Measurements from ENCODE around the gene CRHR1.

The CRHR1 gene

DNA sequence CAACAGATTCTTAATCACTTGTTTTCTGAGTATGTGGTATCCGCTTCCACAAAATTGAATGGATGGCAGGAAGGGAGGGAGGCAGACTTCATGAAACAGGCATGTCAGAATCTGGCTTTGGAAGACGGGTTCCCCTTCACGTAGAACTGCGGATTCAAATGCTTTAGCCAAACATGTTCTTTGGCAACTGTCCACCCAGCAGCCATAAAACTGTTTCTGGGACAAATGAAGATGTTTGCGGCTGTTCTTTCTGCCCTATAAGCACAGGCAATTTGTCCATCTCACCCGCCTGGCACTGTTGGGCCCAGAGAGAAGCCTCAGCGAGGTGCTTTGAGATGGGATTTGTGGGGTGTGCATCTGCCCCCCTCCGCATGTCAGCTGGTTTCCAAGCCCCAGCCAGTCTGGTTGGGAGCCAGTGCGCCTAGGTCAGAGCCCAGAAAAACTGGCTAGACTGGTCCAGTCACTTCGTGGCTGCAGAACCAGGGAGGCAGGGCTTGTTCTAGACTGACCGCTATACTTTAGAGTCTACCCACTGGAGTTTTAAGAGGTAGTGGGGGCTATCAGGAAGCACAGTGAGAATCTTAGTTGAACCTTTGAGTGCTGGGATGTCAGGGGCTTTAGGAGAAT lies 6.3 kb downstream of the CRHR1 start:
- DNase-seq: no peak

DNA sequence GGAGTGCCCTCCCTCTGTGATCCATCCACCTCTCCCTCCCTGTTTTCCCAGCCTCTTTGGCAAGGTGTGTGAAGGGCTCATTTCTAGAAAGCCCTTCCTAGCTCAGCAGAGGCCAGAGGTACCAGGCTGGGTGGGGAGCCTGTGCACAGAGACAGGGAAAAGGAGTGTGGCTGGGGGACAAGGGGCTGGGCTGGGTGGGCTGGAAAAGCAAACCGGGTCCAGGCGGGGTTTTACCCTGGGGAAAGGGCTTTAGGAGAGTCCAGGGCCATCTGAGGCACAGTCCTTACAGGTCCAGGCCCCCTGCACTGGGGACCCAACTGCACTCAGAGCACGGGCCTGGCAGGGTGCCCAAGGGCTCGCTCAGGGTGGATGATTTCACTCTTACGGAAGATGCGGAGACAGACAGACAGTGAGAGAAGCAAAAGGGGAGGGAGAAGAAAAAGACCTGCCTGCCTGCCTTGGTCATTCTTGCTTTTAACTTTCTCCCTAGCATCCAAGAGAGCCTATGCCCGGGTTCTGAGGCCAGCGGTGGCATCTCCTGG lies 7.0 kb downstream of the CRHR1 start:
- DNase-seq: no peak

DNA sequence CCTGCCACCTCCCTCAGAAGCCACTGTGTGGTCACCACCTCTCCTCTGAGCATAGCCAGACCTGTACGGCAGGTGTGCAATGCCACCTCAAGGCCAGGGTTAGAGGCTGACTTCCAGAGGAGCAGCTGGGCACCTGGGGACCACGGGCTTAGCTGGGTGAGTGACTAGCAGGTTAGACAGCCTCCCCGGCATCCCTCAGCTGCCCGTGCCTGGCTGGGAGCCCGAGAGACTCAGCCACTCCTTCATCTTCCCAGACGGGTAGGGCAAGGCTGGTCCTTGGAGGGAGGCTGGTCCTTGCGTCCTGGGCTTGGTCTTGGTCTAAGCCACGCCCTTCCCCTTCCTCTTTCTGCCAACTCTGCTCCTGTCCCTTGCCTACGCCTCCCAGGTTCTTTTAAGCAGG lies 7.8 kb downstream of the CRHR1 start:
- no peak for DNase-seq

DNA sequence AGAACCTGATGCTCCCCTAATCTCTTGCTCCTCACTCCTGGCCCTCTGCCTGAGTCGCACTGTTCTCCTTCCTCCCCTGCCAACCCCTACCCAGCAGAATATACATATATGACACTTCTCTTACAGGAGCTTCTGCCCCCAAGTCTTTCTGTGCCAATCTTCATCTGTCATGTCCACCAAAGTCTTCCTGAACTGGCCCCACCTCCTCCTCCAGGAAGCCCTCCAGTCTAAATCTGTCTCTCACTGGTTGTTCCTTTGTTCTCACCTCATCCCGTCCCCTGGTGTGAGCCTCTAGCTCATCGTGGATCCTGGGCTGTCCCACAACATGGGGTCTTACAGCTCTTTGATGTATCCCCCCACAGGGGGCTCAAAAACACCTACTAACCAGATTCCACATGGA lies 8.3 kb downstream of the CRHR1 start:
- no peak for DNase-seq

DNA sequence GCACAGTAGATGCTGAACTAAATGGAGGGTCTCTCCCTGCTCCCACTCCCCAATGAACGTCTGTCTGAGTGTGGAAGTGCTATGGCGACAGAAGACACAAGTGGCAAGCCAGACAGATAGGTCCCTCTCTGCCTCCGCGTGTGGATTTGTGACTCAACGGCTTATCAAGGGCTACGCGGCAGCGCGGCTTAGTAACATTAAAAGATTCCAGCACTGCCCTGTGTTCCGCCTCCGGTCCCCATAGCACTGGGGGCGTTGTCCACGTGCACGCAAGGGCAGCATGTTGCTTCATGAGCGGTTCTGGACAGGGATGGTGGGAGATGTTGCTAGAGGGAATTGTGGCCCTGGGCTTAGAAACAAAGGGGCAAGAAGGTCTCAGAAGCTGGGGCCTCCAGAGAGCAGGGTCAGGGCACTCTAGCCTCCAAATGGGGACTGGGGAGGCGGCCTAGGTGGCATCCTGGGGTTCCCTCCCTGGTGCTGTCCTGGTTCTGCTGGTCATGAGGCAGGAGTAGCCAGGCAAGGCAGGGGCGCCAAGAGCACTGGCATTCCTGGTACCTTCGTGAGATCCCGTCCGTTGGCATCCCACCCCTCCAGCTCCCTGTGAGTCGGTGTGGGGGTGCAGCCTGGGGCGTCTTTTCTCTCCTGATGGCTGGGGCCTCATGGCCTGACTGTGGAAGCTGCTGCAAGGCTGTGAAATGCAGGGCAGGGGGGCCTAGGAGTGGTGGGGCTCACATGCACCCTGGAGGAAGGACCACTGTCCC lies 9.1 kb downstream of the CRHR1 start:
- no peak for DNase-seq

DNA sequence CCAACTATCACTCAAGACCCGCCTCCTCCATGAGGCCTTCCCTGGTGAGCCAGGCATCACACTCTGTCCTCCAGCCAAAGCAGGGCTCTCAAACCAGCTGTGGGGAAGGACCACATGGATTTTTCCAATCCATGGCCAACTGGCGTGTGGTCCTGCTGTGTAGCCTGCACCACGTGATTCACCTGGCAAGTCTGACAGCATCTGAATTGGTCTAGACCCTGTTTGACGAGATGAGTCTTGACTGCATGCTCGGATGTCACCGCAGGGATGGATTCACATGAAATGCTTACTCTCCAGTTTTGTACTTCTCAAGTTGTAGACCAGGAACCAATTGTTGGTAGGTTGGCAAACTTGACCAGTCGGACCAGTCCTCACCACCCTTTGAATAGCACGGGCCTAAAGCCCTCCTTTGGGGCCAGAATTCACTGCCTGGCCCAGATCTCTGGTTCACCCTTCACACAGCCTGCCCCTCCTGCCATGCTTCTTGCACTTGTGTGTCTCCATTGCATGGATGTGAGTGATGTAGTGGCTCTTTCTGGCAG lies 9.9 kb downstream of the CRHR1 start:
- no peak for DNase-seq

DNA sequence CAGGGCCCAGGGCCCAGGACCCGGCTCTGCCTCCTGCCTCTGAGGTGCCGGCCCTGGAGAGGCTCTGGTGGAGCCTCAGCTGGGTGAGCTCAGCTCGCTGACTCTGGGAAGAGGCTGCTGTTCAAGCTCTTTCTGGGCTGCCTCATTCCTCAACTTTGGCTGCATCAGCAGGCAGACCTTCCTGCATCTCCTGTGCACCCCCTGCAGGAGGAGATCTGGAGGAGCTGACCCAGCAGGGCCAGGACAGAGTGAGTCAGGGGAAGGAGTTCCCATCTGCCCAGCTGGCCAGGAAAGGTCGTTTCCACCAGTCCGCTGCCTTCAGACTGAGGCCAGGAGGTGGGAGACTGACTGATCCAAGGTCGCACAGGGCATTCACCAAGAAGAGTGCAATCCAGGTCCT lies 10.7 kb downstream of the CRHR1 start:
- DNase-seq: no peak

DNA sequence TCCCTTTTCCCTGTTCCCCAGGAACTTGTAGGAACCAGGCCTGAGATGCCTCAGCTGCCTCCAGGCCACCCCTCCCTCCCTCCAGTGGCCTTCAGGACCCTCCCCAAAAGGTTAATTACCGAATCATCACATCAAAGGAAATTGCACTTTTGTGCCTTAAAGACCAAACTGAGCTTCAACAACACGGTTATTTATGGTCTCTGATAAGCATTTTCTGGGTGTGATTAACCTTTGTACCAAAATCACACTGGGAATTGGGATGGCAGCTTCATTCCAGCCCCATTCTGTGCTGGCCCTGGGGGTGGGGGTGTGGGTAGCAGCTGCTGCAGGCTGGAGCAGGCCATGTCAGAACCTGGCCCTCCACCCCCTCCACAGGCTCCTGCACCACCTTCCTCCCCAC lies 16.7 kb downstream of the CRHR1 start:
- DNase-seq: no peak

DNA sequence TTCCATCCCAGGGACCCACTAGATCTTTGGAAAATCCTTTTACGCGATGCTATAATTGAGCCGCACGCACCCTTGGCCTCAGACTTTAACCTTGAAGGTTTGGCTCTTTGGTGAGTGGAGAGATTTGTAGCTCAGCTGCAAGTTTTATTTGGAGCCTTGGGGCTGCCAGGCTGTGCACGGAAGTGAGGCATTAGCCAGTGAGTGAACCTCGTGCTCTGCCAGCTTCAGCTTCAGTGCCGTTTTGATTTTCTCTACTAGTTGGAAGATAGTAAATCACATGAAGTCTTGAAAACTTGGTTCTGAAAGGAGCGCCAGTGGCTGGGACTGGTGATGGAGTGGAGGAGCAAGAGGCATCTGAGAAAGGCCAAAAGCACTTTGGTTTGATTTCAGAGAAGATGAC lies 17.3 kb downstream of the CRHR1 start:
- DNase-seq: no peak

DNA sequence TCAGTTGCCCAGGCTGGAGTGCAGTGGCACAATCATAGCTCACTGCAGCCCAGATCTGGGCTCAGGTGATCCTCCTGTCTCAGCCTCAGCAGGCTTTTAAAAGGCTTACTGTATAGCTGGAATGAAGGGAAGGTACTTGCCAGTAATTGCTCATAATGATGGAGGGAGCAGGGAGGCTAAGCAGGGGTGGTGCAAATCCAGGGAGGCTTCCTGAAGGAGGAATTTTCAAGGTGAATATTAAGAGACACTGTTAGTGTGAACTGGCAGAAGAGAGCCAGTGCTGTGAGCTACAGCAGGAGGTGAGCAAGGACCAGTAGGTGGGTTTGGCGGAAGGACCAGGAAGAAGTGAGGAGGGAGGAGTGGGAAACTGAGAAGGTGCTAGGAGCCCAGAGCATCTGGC lies 24.7 kb downstream of the CRHR1 start:
- no peak for DNase-seq

DNA sequence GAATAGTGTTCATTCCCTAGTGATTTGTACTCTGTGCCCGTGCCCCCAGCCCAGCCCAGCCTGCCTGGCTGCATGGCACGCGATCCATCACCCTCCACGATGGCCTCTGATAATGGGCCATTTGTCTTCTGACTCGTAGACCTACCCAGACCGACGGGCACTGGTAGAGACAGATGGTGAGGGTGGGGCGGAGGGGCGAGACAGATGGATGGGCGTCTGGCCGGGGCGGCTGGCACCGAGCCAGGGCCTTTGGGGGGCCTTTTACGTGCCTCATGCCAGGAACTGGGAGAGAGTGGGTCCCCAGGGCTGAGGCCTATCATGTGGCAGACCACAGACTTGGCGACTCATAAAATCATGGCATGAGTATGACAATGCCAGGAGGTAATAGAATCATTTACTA lies 25.4 kb downstream of the CRHR1 start:
- DNase-seq: no peak

DNA sequence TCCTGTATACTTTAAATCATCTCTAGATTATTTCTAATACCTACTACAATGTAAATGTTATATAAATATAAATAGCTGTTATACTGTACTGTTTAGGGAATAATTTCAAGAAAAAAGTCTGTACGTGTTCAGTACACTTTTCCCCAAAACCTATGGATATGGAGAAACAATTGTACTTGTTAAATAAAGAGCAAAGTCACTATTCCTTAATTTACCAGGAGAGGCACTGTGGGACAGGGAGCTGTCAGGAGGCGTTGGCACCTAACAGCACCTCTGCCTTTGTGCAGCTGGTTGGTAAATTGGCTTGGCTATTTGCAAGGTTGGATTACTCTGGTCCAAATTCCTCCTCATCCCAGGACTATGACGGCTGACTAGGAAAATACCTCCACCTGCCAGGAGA lies 28.0 kb downstream of the CRHR1 start:
- no peak for DNase-seq

DNA sequence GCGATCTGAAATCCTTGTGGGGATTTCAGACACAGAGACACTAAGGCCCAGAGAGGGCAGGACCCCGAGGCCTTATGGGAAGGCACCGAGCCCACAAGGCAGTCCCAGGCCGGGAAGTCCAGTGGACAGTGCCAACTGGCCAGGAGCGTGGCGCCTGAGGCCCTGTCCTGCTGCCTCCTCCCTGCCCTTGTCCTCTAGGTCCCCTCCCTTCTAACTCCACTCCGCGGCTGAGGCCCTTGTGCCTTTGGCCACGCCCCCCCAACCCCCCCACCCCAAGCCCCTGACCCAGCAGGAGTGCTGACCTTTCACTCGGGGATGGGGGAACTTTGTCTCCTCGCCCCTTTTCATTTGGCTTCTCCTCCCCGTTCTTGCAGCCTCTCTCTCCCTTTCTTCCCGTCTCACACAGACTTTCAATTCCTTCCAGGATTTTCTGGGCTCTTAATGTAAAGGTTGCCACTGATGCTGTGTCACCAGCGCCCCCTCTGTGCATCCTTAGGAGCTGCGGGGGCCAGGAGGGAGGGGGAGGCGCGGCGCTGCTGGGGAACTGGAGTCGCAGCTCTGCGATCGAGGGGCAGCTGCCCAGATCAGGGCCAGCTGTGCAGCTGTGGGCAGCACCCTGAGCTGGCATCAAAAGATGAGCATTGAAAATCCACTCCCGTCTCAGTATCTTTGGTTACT lies 29.1 kb downstream of the CRHR1 start:
- no peak for DNase-seq

DNA sequence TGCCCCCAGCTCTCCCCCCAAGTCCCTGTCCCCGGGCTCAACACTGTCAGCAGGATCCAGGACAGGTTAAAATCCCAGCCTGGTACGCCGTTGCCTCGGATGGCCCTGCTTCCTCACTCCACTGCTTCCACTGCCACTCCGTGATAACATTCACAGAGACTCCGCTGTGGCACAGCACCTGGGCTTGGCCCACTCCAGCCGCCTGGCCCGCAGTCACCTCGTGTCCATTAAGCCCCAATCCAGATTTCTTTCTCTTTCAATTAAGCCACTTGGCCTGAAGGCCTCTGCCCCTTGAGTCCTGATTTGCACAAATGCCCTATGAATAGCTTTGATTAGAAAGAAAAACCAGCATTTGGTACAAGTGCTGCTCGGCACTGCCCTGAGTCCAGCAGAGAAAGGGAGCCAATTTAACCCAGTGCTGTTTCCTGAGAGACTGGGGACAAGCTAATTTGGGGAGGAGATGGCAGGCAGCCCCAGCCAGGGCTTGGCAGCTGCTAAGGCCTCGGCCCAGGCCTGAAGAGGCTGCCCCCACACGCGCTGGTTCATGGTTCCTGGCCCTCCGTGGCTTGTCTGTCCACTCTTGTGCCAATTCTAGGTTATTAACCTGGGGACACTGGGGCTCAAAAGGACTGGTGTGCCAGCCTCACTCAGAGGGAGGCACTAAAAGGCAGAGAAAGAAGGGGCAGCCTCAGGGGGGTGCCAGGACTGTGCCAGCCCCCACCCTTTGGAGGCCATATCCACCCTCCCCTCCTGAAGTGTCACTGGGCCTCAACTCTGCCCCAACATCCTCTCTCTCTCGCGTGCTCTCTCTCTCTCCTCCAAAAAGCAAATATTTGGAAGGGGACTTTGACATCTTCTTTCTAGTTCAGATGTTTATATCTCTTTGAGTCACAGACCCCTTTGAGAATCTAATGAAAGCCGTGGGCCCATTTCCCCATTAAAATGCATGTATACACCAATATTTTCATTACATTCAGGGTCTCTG lies 30.8 kb downstream of the CRHR1 start:
- DNase-seq: no peak

DNA sequence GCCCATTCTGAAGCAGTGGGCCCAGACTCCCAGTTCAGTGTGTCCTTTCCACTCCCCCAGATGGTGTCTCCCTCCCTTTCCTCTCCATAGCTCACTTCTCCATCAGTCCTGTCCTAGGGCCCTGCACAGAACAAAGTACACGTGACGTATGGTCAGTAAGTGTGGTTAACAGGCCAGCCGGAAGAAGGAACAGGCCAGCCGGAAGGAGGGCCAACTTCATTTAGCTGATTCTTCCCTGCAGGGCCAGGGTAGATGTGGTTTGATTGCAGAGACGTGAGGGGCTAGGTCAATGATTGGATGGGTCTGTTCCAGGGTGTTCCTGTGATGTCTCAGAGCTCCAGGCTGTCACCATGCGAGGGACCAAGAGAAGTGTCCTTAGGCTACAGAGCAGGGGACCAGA lies 31.6 kb downstream of the CRHR1 start:
- DNase-seq: no peak

DNA sequence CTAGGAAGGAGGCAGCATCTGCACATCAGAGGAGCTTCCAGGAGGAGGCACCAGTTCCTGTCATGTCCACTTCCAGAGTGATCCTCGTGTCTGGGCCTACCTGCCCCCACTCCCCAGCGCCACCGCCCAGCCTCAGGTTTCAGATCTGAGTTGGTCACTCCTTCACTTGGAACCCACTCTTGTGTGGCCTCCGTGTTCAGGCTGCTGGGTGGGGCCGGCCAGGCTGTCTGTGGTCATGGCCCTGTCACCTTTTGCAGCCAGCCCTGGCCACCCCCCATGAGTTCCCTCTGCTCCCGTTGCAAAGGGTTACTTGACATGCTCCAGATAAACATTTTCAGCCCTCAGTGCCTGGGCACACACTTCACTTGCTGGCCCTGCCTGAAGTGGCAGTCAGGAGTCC lies 33.9 kb downstream of the CRHR1 start:
- no peak for DNase-seq

DNA sequence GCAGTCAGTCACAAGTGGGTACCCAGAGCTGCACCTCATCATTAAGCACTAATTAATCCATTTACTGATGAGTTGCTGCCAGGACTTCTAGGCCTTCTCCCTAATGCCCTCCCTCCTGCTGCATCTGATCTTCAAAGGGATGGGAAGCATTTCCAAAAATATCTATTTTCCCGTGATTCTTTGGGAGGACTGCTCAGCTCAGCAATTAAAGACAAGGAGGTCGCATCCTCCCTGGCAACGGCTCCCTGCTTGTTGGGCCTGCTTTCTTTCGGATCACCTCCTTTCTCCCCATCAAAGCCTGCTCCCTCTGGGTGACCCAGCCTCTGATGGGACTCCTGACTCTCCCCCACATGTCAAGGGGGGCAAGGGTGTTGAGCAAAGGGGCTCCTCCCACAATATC lies 34.6 kb downstream of the CRHR1 start:
- DNase-seq: no peak

DNA sequence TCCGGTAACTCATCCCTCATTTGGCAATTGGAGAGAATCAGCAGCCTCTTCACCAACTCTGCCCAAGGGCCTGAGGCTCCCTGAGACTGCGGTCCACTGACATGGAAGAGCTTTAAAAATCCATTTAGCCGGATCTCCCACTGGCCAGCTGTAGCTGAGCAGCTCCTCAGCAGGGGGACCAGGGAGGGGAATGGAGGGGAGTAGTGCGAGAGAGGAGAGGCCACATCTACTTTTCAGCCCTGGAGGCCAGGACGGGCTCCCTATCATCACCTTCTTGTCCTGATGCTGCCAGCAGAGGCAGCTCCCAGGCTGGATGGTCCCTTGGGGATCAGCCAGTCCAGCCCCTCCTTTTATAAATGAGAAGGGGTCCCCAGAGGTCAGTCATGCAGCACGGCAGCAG lies 35.5 kb downstream of the CRHR1 start:
- no peak for DNase-seq

DNA sequence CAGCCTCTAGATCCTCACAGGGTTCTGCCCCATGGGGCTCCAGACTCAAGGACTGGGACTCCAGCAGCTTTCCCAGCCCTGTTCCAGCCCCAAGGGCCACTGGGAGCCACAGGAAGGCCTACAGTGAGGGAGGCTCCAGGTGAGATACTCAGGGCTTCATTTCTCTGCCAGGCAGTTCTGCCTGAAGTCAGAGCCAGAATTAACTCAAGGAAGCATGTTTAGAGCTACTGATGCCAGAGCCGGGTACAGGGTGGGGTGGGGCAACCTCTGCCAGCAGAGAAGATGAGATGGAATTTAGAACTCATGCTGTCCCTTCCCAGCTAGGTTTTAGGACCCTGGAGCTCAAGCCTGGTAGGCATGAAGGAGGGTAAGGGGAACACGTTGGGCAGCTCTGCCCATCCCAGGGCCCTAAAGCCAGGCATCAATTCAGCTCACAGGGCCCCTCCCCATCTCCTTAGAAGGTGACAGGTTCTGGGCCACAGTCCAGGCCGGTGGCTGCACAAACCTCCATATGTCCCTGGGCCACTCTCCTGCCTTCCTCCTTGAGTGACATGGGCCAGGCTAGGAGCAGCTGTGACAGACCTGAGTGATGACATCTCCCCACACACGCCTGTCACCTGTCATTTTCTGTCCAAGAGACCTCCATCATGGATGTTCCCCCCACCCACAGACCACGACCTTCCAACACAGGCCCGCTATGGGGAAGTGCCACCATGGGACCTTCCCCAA lies 36.1 kb downstream of the CRHR1 start:
- no peak for DNase-seq

DNA sequence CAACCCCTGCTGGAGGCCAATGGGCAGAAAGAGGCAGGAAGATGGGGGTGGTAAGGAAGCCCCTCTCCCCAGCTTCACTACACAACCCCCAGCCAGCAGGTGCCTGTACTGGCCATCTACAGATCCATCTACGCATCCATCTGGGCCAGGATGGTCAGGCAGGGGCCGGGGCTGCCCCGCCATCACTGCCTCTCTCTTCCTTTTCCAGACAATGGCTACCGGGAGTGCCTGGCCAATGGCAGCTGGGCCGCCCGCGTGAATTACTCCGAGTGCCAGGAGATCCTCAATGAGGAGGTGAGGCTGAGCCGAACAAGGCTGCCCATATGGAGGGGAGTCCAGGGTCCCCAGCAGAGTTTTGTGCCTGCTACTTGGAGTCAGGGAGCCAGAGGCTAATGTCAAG lies 37.0 kb downstream of the CRHR1 start:
- DNase-seq: no peak

DNA sequence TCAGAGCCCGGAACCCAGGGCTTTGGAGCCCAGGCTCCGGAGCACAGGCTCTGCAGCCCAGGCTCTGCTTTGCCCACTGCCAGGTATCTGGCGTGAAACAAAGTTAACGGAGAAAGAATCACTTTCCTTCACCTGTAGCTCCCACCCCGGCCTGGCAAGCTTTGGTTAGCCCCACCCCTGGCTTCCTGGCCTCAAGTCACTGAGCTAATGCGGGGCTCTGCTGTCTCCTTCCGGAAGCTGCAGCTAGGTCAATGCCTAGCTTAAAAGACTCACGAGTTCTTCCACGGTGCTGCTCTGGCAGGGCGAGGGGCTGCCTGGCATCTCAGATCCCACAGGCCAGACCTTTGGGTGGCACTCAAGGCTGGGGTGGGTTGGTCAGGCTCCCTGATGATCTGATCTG lies 39.5 kb downstream of the CRHR1 start:
- DNase-seq: no peak

DNA sequence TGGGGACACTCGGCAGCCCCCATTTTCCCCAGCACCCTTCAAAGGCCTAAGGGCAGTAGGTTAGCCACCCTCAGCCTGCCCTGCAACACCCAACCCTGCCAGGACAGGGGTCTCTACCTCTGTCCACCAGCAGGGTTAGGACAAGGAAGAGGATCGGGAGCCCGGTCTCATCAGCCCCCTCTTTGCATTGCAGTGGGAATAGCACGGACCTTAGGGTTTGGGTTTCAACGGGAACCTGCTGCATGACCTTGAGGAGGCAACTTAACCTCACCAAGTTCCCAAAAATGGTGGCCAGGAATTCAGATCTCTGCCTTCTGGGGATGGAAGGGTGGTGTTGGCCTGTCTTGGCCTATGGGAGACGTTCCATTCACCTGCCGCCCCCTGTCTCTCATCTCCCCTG lies 40.4 kb downstream of the CRHR1 start:
- no peak for DNase-seq

Measured in left hindlimb (tissue), 1 donor.